HG02642 (cell line): ENCODE measurements around the gene FHIT.

Experiments
- ATAC-seq: cut with Tn5 transposase; IDR thresholded peaks from one replicate; pipeline ENCODE4 v1.9.1; 2021; ENCODE audit warnings: mild to moderate bottlenecking; ENCODE audit not compliant: unreplicated experiment, poor library complexity

FHIT gene

GRCh38 chr3:59714066-59714465 is 1537.2 kb downstream of the FHIT start:
- no peak for ATAC-seq

DNA sequence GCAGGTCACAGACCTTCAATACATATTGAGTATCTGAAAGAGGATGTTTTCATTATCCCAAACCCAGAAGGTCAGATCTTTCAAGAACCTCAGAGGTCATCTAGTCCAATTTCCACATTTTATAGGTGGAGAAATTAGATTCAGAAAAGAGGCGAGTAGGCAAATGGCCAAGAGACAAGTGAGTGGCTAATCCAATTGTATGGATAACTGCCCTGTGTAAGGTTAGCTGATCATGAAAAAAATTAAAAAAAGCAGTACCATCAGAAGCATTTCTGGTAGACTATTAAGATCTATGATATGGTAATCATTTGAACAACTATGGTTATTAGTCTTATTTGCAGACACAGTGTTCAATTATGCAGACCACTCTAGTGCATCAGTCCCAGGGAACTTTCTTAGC is 1540.7 kb downstream of the FHIT start:
- ATAC-seq, result no peak

GRCh38 chr3:59709702-59710553 is 1541.3 kb downstream of the FHIT start:
- ATAC-seq, result no peak

DNA sequence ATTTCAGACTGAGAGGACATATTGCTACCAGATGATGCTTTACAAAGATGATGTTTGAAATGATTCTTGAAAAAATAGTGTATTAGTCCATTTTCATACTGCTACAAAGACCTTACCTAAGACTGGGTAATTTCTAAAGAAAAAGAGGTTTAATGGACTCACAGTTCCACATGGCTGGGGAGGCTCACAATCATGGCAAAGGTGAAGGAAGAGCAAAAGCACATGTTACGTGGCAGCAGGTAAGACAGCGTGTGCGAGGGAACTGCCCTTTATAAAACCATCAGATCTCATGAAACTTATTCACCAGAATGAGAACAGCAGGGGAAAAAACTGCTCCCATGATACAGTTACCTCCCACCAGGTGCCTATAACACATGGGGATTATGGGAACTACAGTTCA is 1543.0 kb downstream of the FHIT start:
- no peak for ATAC-seq

DNA sequence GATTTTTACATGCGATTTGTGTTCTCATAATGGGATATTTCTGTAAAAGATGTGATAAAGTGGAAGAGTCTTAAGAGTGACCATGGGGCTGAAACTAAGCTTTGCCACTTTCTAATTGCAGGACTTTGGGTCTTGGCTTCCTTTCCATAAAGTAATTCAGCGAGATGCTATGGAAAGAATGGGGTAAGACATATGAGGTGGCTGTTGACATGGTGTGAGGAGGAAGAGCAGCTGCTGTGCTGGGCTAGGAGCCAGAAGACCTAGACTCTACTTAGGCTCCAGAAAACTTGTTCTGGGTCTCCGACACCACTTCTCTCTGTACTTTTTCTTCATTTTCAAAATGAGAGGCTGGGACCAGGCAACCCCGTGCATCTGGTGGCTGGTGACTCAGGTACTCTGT is 1547.0 kb downstream of the FHIT start:
- ATAC-seq, result no peak

DNA sequence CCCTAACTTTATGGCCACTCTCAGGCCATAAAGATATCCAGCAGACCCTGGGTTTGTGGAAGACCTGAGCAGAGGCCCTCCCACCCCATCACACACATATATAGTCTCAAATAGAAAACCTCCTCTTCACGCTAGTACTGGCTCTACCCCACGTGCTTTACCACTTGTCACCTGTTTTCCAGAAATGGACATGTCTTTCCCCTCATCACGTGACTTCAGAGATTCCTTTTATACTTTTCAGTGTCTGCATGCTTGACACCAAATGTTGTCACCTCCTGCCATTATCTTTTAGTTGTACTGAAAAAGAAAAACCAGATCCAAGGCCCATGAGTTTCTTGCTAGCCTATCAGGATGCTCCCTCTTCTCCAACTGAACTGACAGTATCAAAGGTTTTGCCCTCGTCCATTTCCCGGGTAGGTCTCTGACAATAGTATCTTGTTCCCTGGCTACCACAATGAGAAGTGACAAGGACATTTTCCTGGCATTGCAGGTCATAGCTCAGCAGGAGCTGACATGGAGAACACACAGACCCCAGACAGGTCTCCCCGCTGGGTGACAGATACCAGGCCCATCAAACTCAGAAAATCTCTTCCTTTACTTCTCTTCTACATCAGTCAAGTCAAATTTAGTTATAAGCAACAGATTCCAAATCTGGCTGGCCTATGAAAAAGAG is 1551.5 kb downstream of the FHIT start:
- ATAC-seq, result no peak
